Endodermal cell (in vitro differentiated cells): ENCODE measurements around the gene AMFR. TPM values are rescaled to one million over a fixed set of nuclear protein-coding genes. Genes with fewer than 3 reads are reported as not detected.

ENCODE experiments used
- DNase-seq: peaks from one replicate; pipeline ENCODE4 v3.0.0-alpha.2; 2017
- H3K27ac ChIP-seq: 2 replicates; pipeline ENCODE4 v1.5.1; 2013; ENCODE audit warnings: mild to moderate bottlenecking, low read depth, low read length, moderate library complexity
- H3K27me3 ChIP-seq: 2 replicates; pipeline ENCODE4 v1.6.1; 2013; ENCODE audit warnings: mild to moderate bottlenecking, low read length, moderate library complexity; ENCODE audit not compliant: insufficient read depth, control insufficient read depth, poor library complexity, severe bottlenecking
- H3K36me3 ChIP-seq: 2 replicates; pipeline ENCODE4 v1.7.0; 2013; ENCODE audit warnings: mild to moderate bottlenecking, low read length, moderate library complexity; ENCODE audit not compliant: control insufficient read depth, insufficient read depth
- H3K4me1 ChIP-seq: one replicate; pipeline ENCODE4 v1.7.0; 2013; ENCODE audit warnings: low read length; ENCODE audit not compliant: control insufficient read depth, insufficient read depth
- H3K4me3 ChIP-seq: 2 replicates; pipeline ENCODE4 v1.5.1; 2013; ENCODE audit warnings: mild to moderate bottlenecking, low read length, moderate library complexity
- H3K9ac ChIP-seq: 2 replicates; pipeline ENCODE4 v1.6.1; 2013; ENCODE audit warnings: mild to moderate bottlenecking, low read length, moderate library complexity; ENCODE audit not compliant: poor library complexity, severe bottlenecking; ENCODE audit errors: extremely low read depth
- H3K9me3 ChIP-seq: 2 replicates; pipeline ENCODE4 v1.6.1; 2013; ENCODE audit warnings: mild to moderate bottlenecking, low read length, moderate library complexity; ENCODE audit not compliant: control insufficient read depth
- H3K27ac Mint-ChIP-seq: 2 replicates; pipeline ENCODE4 v1.8.0; 2020; ENCODE audit warnings: mixed read lengths
- H3K27me3 Mint-ChIP-seq: 2 replicates; pipeline ENCODE4 v1.8.0; 2021; ENCODE audit warnings: mild to moderate bottlenecking, mixed read lengths; ENCODE audit not compliant: insufficient read depth
- H3K36me3 Mint-ChIP-seq: 2 replicates; pipeline ENCODE4 v1.8.0; 2020; ENCODE audit warnings: low read depth, mixed read lengths
- H3K4me1 Mint-ChIP-seq: 2 replicates; pipeline ENCODE4 v1.8.0; 2020; ENCODE audit warnings: mixed read lengths
- H3K4me3 Mint-ChIP-seq: 2 replicates; pipeline ENCODE4 v1.8.0; 2020; ENCODE audit warnings: mild to moderate bottlenecking, moderate library complexity, mixed read lengths
- H3K9me3 Mint-ChIP-seq: 2 replicates; pipeline ENCODE4 v1.8.0; 2020; ENCODE audit warnings: mild to moderate bottlenecking, mixed read lengths
- CTCF ChIP-seq: fragments of 200-600 bp; sonication (generic); conservative IDR thresholded peaks from 2 replicates; pipeline ENCODE4 v1.5.0; 2021; ENCODE audit warnings: antibody characterized with exemption, mild to moderate bottlenecking
- WGBS, 2 experiments: methylation state at CpG; one replicate each; pipeline versions ENCODE4 v1.1.5 to v1.1.7; 2013; ENCODE audit warnings: missing lambda C conversion rate in 2 of 2, mixed read lengths in 1 of 2; ENCODE audit not compliant: insufficient coverage in 1 of 2, insufficient read length in 1 of 2; 5-methylcytosine and 5-hydroxymethylcytosine counted together
- total RNA-seq, 2 donors: library from RNA; stranded (reverse); fragmentation: NEBNext Ultra II Directional in 1 of 2; extraction: Animal tissue kit (Norgen Biotek cat#: 25700) in 1 of 2; gene quantifications; 2 replicates in 1 of 2; 3 replicates in 1 of 2; pipeline ENCODE4 v1.2.1, GENCODE V29; 2021

The AMFR gene
- total RNA-seq, 2 donors from 2014 or later: 77.0 to 81.6 TPM

- H3K4me1 ChIP-seq: no peaks in the 10 kb centered on the region
- H3K9me3 Mint-ChIP-seq: no peaks in the 10 kb centered on the region
- H3K4me1 Mint-ChIP-seq: no peaks in the 10 kb centered on the region
- no peak overlapping the region for H3K27ac Mint-ChIP-seq
- DNase-seq: no peak
- 90 to 100% methylated on average over 2 to 6 of the region's 6 CpGs for WGBS, 2 experiments
- H3K4me3 ChIP-seq: no peak overlapping the region
- H3K27me3 ChIP-seq: no peaks in the 10 kb centered on the region
- no peak overlapping the region for H3K4me3 Mint-ChIP-seq
- H3K36me3 ChIP-seq: no peaks in the 10 kb centered on the region
- no peak overlapping the region for H3K27ac ChIP-seq
- no peaks in the 10 kb centered on the region for H3K36me3 Mint-ChIP-seq
- H3K27me3 Mint-ChIP-seq: no peaks in the 10 kb centered on the region
- H3K9me3 ChIP-seq: no peaks in the 10 kb centered on the region
- TF ChIP-seq CTCF: no peak
- no peak overlapping the region for H3K9ac ChIP-seq
These were observed 99.4 kb downstream of the AMFR start for GRCh38 chr16:56325956-56326355.

GRCh38 chr16:56324406-56324805 lies 100.9 kb downstream of the AMFR start:
- H3K27ac Mint-ChIP-seq: no peak overlapping the region
- H3K4me3 Mint-ChIP-seq: no peak overlapping the region
- H3K36me3 Mint-ChIP-seq: no peaks in the 10 kb centered on the region
- no peaks in the 10 kb centered on the region for H3K27me3 Mint-ChIP-seq
- no peak overlapping the region for H3K9ac ChIP-seq
- H3K36me3 ChIP-seq: no peaks in the 10 kb centered on the region
- no peaks in the 10 kb centered on the region for H3K4me1 ChIP-seq
- TF ChIP-seq CTCF: no peak
- no peaks in the 10 kb centered on the region for H3K27me3 ChIP-seq
- 92 to 93% methylated on average over 4 to 9 of the region's 9 CpGs for WGBS, 2 experiments
- H3K4me1 Mint-ChIP-seq: no peaks in the 10 kb centered on the region
- no peaks in the 10 kb centered on the region for H3K9me3 Mint-ChIP-seq
- no peak for DNase-seq
- H3K4me3 ChIP-seq: no peak overlapping the region
- no peak overlapping the region for H3K27ac ChIP-seq
- H3K9me3 ChIP-seq: no peaks in the 10 kb centered on the region

- H3K9me3 ChIP-seq: no peaks in the 10 kb centered on the region
- no peak for TF ChIP-seq CTCF
- Mint-ChIP-seq H3K9me3 (no peaks in the 10 kb centered on the region), H3K4me1 (no peaks in the 10 kb centered on the region), H3K27ac (no peak overlapping the region), H3K4me3 (no peak overlapping the region), H3K36me3 (no peaks in the 10 kb centered on the region), H3K27me3 (peaks cover 15% of the 10 kb centered on the region)
- no peak overlapping the region for H3K4me3 ChIP-seq
- no peak overlapping the region for H3K27ac ChIP-seq
- no peaks in the 10 kb centered on the region for H3K36me3 ChIP-seq
- DNase-seq: no peak
- H3K27me3 ChIP-seq: peaks cover 14% of the 10 kb centered on the region
- no peak overlapping the region for H3K9ac ChIP-seq
- no peaks in the 10 kb centered on the region for H3K4me1 ChIP-seq
- 89 to 97% methylated on average over 7 to 9 of the region's 9 CpGs for WGBS, 2 experiments
These were observed 103.8 kb downstream of the AMFR start for GRCh38 chr16:56321571-56321970.
